Gastroesophageal sphincter (tissue), 4 donors: ENCODE data around the gene SLC7A6OS. TPM values are rescaled to one million over a fixed set of nuclear protein-coding genes. Genes with fewer than 3 reads are reported as not detected.

Source experiments
- ATAC-seq: fragments of 150-250 bp; one replicate; pipeline ENCODE4 v1.9.1; 2016; ENCODE audit warnings: mild to moderate bottlenecking, moderate library complexity
- H3K27ac ChIP-seq, 4 donors: fragments of 200-600 bp; sonication (generic) in 3 of 4; 1 replicate in 3 of 4; 2 replicates in 1 of 4; pipeline ENCODE4 v1.5.1; 2016 to 2019
- H3K27me3 ChIP-seq: fragments of 200-600 bp; sonication (generic); one replicate; pipeline ENCODE4 v1.5.1; 2019
- H3K36me3 ChIP-seq, 2 donors: fragments of 200-600 bp; sonication (generic); one replicate each; pipeline ENCODE4 v1.5.1; 2019; ENCODE audit warnings: control low read depth in 1 of 2
- H3K4me1 ChIP-seq, 3 donors: fragments of 200-600 bp; sonication (generic); 1 replicate in 2 of 3; 2 replicates in 1 of 3; pipeline ENCODE4 v1.5.1; 2016 to 2019; ENCODE audit warnings: control low read depth in 2 of 3
- H3K4me3 ChIP-seq, 2 donors: fragments of 200-600 bp; sonication (generic); one replicate each; pipeline ENCODE4 v1.5.1; 2019; ENCODE audit warnings: mild to moderate bottlenecking in 1 of 2, moderate library complexity in 1 of 2
- H3K9me3 ChIP-seq, 3 donors: fragments of 200-600 bp; sonication (generic); one replicate each; pipeline ENCODE4 v1.5.1; 2017 to 2019; ENCODE audit warnings: control low read depth in 2 of 3
- CTCF ChIP-seq, 4 experiments: fragments of 200-600 bp in 2 of 4; fragments of 450-650 bp in 2 of 4; sonication (generic) in 1 of 4; IDR thresholded peaks; one replicate each; pipeline ENCODE4 v1.5.1; 2017 to 2019; ENCODE audit warnings: antibody characterized with exemption in 4 of 4, mild to moderate bottlenecking in 2 of 4, moderate library complexity in 2 of 4
- EP300 ChIP-seq: sonication (generic); formaldehyde crosslinking; IDR thresholded peaks from one replicate; pipeline ENCODE4 v1.6.1; 2017; ENCODE audit warnings: antibody characterized with exemption, mild to moderate bottlenecking
- POLR2A ChIP-seq, 2 donors: fragments of 450-650 bp; IDR thresholded peaks; one replicate each; pipeline ENCODE4 v1.6.1; 2017; ENCODE audit warnings: antibody characterized with exemption in 2 of 2, mild to moderate bottlenecking in 2 of 2, moderate library complexity in 1 of 2
- POLR2AphosphoS5 ChIP-seq: sonication (generic); formaldehyde crosslinking; IDR thresholded peaks from one replicate; pipeline ENCODE4 v1.6.1; 2017; ENCODE audit warnings: antibody characterized with exemption
- WGBS, 2 donors: methylation state at CpG; one replicate each; pipeline ENCODE4 v1.1.5; 2018; ENCODE audit warnings: low coverage in 1 of 2; 5-methylcytosine and 5-hydroxymethylcytosine counted together
- total RNA-seq, 4 donors: library from RNA; depleted of rRNA; stranded (reverse); fragments of >200 nt; gene quantifications; one replicate each; pipeline ENCODE4 v1.1.0, GENCODE V29; 2016

The SLC7A6OS gene
- total RNA-seq, 4 donors from 2014 or later = 10.4 to 18.2 (median 11.2) TPM

GRCh38 chr16:68286153-68287074, 24.3 kb downstream of the SLC7A6OS start:
- TF ChIP-seq EP300 (no peak), POLR2A (IDR thresholded peaks at IDR 0.05) (no peak), POLR2AphosphoS5 (no peak), CTCF (IDR thresholded peaks at IDR 0.05) (no peak)
- 59 to 79% methylated on average over 7 to 9 of the region's 12 CpGs for WGBS, 2 donors
- ATAC-seq = no peak

GRCh38 chr16:68285683-68286082, 25.1 kb downstream of the SLC7A6OS start:
- no peaks in the 10 kb centered on the region for H3K27me3 ChIP-seq
- no peaks in the 10 kb centered on the region for H3K9me3 ChIP-seq
- peaks cover 0 to 61% of the 10 kb centered on the region in 2 donors for H3K36me3 ChIP-seq
- no peak overlapping the region for H3K4me3 ChIP-seq
- TF ChIP-seq EP300 (no peak), POLR2AphosphoS5 (no peak), POLR2A (IDR thresholded peaks at IDR 0.05) (no peak), CTCF (IDR thresholded peaks at IDR 0.05) (no peak)
- 83% methylated on average over 2 of the region's 3 CpGs; no CpG with 5 or more reads in 1 of the 2 donors for WGBS, 2 donors
- ATAC-seq = no peak
- H3K27ac ChIP-seq = peak overlapping the region in 3 of 4 donors; percentile 5 to 40 (median 14)
- peaks cover 0 to 80% (median 17%) of the 10 kb centered on the region in 3 donors for H3K4me1 ChIP-seq

More at GRCh38 chr16:68286153-68287074, 24.3 kb downstream of the SLC7A6OS start:
- H3K9me3 ChIP-seq = no peaks in the 10 kb centered on the region
- no peaks in the 10 kb centered on the region for H3K27me3 ChIP-seq
- no peak overlapping the region for H3K4me3 ChIP-seq
- peak overlapping the region in 3 of 4 donors; percentile 5 to 35 (median 28) for H3K27ac ChIP-seq
- peaks cover 0 to 61% of the 10 kb centered on the region in 2 donors for H3K36me3 ChIP-seq
- peaks cover 0 to 75% (median 17%) of the 10 kb centered on the region in 3 donors for H3K4me1 ChIP-seq

GRCh38 chr16:68284847-68285246, 25.9 kb downstream of the SLC7A6OS start:
- Histone ChIP-seq H3K9me3 (no peaks in the 10 kb centered on the region), H3K4me3 (no peak overlapping the region), H3K4me1 (peaks cover 0 to 81% (median 17%) of the 10 kb centered on the region in 3 donors), H3K27ac (peak overlapping the region in 3 of 4 donors; percentile 14 to 43 (median 40)), H3K36me3 (peaks cover 0 to 57% of the 10 kb centered on the region in 2 donors), H3K27me3 (no peaks in the 10 kb centered on the region)
- WGBS, 2 donors = 91% methylated on average over 4 of the region's 5 CpGs; no CpG with 5 or more reads in 1 of the 2 donors
- TF ChIP-seq EP300 (no peak), POLR2AphosphoS5 (no peak)
- no peak for ATAC-seq

GRCh38 chr16:68283801-68284598, 26.7 kb downstream of the SLC7A6OS start:
- peaks cover 0 to 58% of the 10 kb centered on the region in 2 donors for H3K36me3 ChIP-seq
- peaks cover 0 to 72% (median 15%) of the 10 kb centered on the region in 3 donors for H3K4me1 ChIP-seq
- H3K27ac ChIP-seq = peak overlapping the region in 3 of 4 donors; percentile 39 to 43 (median 40)
- peak; percentile 45 for ATAC-seq
- no peak overlapping the region for H3K4me3 ChIP-seq
- no peaks in the 10 kb centered on the region for H3K9me3 ChIP-seq
- H3K27me3 ChIP-seq = no peaks in the 10 kb centered on the region
- no peak for TF ChIP-seq EP300
- peak; percentile 10 for TF ChIP-seq POLR2AphosphoS5
- 67 to 71% methylated on average over 7 to 9 of the region's 9 CpGs for WGBS, 2 donors

GRCh38 chr16:68283346-68283745, 27.4 kb downstream of the SLC7A6OS start:
- 63 to 80% methylated on average over 5 of the region's 5 CpGs for WGBS, 2 donors
- H3K27ac ChIP-seq = peak overlapping the region in 3 of 4 donors; percentile 39 to 43 (median 40)
- ATAC-seq = no peak
- H3K27me3 ChIP-seq = no peaks in the 10 kb centered on the region
- no peak overlapping the region for H3K4me3 ChIP-seq
- peaks cover 0 to 58% of the 10 kb centered on the region in 2 donors for H3K36me3 ChIP-seq
- peaks cover 0 to 67% (median 10%) of the 10 kb centered on the region in 3 donors for H3K4me1 ChIP-seq
- H3K9me3 ChIP-seq = no peaks in the 10 kb centered on the region
- no peak for TF ChIP-seq EP300
- TF ChIP-seq POLR2A (IDR thresholded peaks at IDR 0.05) = no peak
- no peak for TF ChIP-seq CTCF (IDR thresholded peaks at IDR 0.05)
- TF ChIP-seq POLR2AphosphoS5 = no peak
